HG03460 (cell line): ENCODE data around the gene RGS3.
"Not testable (repeated sequence)": the region's sequence is repeated elsewhere in the genome, so short reads cannot be mapped to it uniquely, and the experiment has no call there.

Experiments used
- ATAC-seq: cut with Tn5 transposase; IDR thresholded peaks from one replicate; pipeline ENCODE4 v1.9.1; 2021; ENCODE audit not compliant: unreplicated experiment

RGS3 gene

GRCh38 chr9:113486327-113486726 is 22.8 kb downstream of the RGS3 start:
- ATAC-seq: no peak

- ATAC-seq: no peak
Observed at GRCh38 chr9:113488071-113488470, 24.5 kb downstream of the RGS3 start.

- no peak for ATAC-seq
Observed at GRCh38 chr9:113488490-113488889, 25.0 kb downstream of the RGS3 start.

GRCh38 chr9:113491147-113491546 is 27.6 kb downstream of the RGS3 start:
- ATAC-seq: not testable (repeated sequence)

- ATAC-seq: no peak
Observed at GRCh38 chr9:113492343-113493202, 29.0 kb downstream of the RGS3 start.

- no peak for ATAC-seq
Observed at GRCh38 chr9:113493203-113493520, 29.6 kb downstream of the RGS3 start.

GRCh38 chr9:113495526-113495925 is 32.0 kb downstream of the RGS3 start:
- no peak for ATAC-seq

GRCh38 chr9:113497051-113497450 is 33.5 kb downstream of the RGS3 start:
- no peak for ATAC-seq

GRCh38 chr9:113499153-113499875 is 35.8 kb downstream of the RGS3 start:
- ATAC-seq: no peak

- ATAC-seq: no peak
Observed at GRCh38 chr9:113499876-113500497, 36.5 kb downstream of the RGS3 start.

GRCh38 chr9:113501129-113501686 is 37.7 kb downstream of the RGS3 start:
- no peak for ATAC-seq

GRCh38 chr9:113501852-113502251 is 38.3 kb downstream of the RGS3 start:
- no peak for ATAC-seq

- no peak for ATAC-seq
Observed at GRCh38 chr9:113502427-113503034, 39.0 kb downstream of the RGS3 start.

- no peak for ATAC-seq
Observed at GRCh38 chr9:113503131-113503541, 39.6 kb downstream of the RGS3 start.

GRCh38 chr9:113503613-113504211 is 40.2 kb downstream of the RGS3 start:
- ATAC-seq: no peak

- ATAC-seq: no peak
Observed at GRCh38 chr9:113504725-113505590, 41.4 kb downstream of the RGS3 start.

GRCh38 chr9:113506090-113506589 is 42.6 kb downstream of the RGS3 start:
- ATAC-seq: no peak

GRCh38 chr9:113507256-113507655 is 43.7 kb downstream of the RGS3 start:
- no peak for ATAC-seq

- no peak for ATAC-seq
Observed at GRCh38 chr9:113508111-113508749, 44.7 kb downstream of the RGS3 start.
